ENCODE measurements around the gene KNDC1.
"Not testable (repeated sequence)": the region's sequence is repeated elsewhere in the genome, so short reads cannot be mapped to it uniquely, and the experiment has no call there.

KNDC1 gene

DNA sequence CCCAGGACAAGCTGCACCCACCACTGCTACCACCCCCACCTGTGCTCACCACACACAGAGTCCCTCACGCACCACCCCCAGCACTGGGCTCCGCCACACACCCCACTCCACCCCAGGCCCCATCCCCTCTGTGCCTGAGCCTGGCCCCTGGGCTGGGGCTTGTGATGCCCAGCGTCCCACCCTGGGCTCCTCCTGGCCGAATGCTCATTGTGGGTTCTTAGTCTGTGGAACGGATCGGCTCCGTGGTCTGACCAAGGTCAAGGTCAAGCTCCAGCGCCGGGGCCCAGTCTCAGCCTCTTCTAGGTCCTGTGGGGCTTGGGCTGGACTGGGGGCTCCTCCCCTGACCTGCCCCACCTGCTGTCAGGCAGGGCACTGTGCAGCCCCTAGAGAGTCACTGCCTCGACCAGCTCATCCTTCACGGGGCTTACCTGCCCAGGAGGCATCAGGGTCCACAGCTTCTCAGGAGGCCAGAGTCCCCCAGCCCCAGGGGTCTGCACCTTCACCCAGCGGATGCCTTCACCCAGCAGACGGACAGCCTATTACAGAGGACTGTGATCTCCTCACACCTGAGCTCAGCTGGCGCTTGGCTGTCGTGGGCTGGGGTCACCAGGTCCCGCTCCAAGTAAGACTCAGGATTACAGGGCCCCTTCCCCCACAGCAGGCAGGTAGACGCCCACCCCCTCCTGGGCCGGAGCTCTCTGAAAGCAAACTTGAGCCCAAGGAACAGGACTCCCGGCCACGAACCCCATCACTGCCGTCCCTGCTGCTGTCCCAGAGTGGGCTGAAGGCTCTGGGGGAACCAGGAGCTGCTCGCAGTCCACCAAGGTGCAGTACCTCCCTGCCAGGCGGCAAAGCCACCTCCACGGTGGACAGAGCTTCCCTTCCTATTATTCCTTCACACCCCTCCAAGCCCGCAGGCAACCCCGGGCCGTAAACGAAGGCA is 54.7 kb downstream of the KNDC1 start:
- H3K27me3 ChIP-seq (ENCODE audit: control insufficient read depth in 1 of 2, insufficient read depth in 2 of 2, low read length in 2 of 2): no peaks in the 10 kb centered on the region
- no peaks in the 10 kb centered on the region for H3K9me3 ChIP-seq (ENCODE audit: control insufficient read depth in 1 of 2, low read length in 2 of 2)
- no peak overlapping the region for H3K4me3 ChIP-seq (ENCODE audit: low read depth in 1 of 2, low read length in 2 of 2)
- H3K36me3 ChIP-seq (ENCODE audit: control insufficient read depth in 1 of 2, insufficient read depth in 2 of 2, low read length in 2 of 2): no peaks in the 10 kb centered on the region
- no peak overlapping the region for H3K27ac ChIP-seq (ENCODE audit: low read depth, low read length)
- no peaks in the 10 kb centered on the region for H3K4me1 ChIP-seq (ENCODE audit: control insufficient read depth in 1 of 2, insufficient read depth in 2 of 2, low read length in 2 of 2)
- H3K9ac ChIP-seq (ENCODE audit: low read depth in 1 of 2, low read length in 2 of 2): no peak overlapping the region

DNA sequence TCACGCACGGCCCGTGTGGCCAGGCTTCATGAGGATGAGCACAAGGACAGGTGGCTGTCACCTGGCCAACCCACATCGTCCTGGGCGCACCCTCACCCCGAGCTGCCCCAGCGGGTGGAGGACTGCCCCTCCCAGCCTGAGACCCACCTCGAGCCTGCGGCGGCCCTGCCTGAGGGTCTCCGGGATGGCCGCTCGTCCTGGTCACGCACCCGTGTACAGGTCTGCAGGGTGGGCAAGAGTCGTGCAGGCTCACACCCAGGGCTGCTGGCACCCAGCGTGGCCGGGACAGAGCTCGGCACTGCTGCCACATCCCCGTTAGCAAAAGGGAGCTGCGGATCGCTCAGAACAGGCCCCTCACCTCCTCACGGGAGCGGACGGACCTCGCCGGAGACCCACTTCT is 55.6 kb downstream of the KNDC1 start:
- H3K9me3 ChIP-seq (ENCODE audit: control insufficient read depth in 1 of 2, low read length in 2 of 2): no peaks in the 10 kb centered on the region
- no peaks in the 10 kb centered on the region for H3K36me3 ChIP-seq (ENCODE audit: control insufficient read depth in 1 of 2, insufficient read depth in 2 of 2, low read length in 2 of 2)
- H3K27me3 ChIP-seq (ENCODE audit: control insufficient read depth in 1 of 2, insufficient read depth in 2 of 2, low read length in 2 of 2): no peaks in the 10 kb centered on the region
- H3K9ac ChIP-seq (ENCODE audit: low read depth in 1 of 2, low read length in 2 of 2): no peak overlapping the region
- H3K27ac ChIP-seq (ENCODE audit: low read depth, low read length): no peak overlapping the region
- no peaks in the 10 kb centered on the region for H3K4me1 ChIP-seq (ENCODE audit: control insufficient read depth in 1 of 2, insufficient read depth in 2 of 2, low read length in 2 of 2)
- H3K4me3 ChIP-seq (ENCODE audit: low read depth in 1 of 2, low read length in 2 of 2): no peak overlapping the region

- Histone ChIP-seq H3K4me1 (ENCODE audit: control insufficient read depth in 1 of 2, insufficient read depth in 2 of 2, low read length in 2 of 2) (no peaks in the 10 kb centered on the region), H3K9ac (ENCODE audit: low read depth in 1 of 2, low read length in 2 of 2) (no peak overlapping the region), H3K27ac (ENCODE audit: low read depth, low read length) (no peak overlapping the region), H3K36me3 (ENCODE audit: control insufficient read depth in 1 of 2, insufficient read depth in 2 of 2, low read length in 2 of 2) (no peaks in the 10 kb centered on the region), H3K27me3 (ENCODE audit: control insufficient read depth in 1 of 2, insufficient read depth in 2 of 2, low read length in 2 of 2) (peaks cover 0 to 4% of the 10 kb centered on the region in 2 donors), H3K4me3 (ENCODE audit: low read depth in 1 of 2, low read length in 2 of 2) (no peak overlapping the region), H3K9me3 (ENCODE audit: control insufficient read depth in 1 of 2, low read length in 2 of 2) (no peaks in the 10 kb centered on the region)
These were observed 56.8 kb downstream of the KNDC1 start for GRCh38 chr10:133216776-133217175.

GRCh38 chr10:133217800-133218589 is 58.0 kb downstream of the KNDC1 start:
- Histone ChIP-seq H3K4me3 (ENCODE audit: low read depth in 1 of 2, low read length in 2 of 2) (no peak overlapping the region), H3K27ac (ENCODE audit: low read depth, low read length) (no peak overlapping the region), H3K9me3 (ENCODE audit: control insufficient read depth in 1 of 2, low read length in 2 of 2) (no peaks in the 10 kb centered on the region), H3K27me3 (ENCODE audit: control insufficient read depth in 1 of 2, insufficient read depth in 2 of 2, low read length in 2 of 2) (peaks cover 0 to 4% of the 10 kb centered on the region in 2 donors), H3K4me1 (ENCODE audit: control insufficient read depth in 1 of 2, insufficient read depth in 2 of 2, low read length in 2 of 2) (no peaks in the 10 kb centered on the region), H3K9ac (ENCODE audit: low read depth in 1 of 2, low read length in 2 of 2) (no peak overlapping the region), H3K36me3 (ENCODE audit: control insufficient read depth in 1 of 2, insufficient read depth in 2 of 2, low read length in 2 of 2) (no peaks in the 10 kb centered on the region)

DNA sequence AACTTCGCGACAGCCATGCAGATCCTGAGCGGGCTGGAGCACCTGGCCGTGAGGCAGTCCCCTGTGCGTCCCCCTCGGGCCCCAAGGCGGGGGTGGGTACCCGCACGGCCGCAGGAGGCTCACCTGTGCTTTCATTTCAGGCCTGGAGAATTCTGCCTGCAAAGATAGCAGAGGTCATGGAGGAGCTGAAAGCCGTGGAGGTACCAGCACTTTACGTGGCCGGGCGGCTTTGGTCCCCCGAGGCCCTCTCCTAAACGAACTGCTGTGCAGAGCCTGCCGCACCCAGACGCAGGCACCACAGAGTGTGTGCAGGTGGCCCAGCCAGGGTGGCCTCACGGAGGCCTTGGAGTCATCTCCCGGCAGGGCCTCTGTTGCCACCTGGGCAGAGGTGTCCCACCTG is 58.9 kb downstream of the KNDC1 start:
- H3K9ac ChIP-seq (ENCODE audit: low read depth in 1 of 2, low read length in 2 of 2): no peak overlapping the region
- no peaks in the 10 kb centered on the region for H3K4me1 ChIP-seq (ENCODE audit: control insufficient read depth in 1 of 2, insufficient read depth in 2 of 2, low read length in 2 of 2)
- H3K36me3 ChIP-seq (ENCODE audit: control insufficient read depth in 1 of 2, insufficient read depth in 2 of 2, low read length in 2 of 2): no peaks in the 10 kb centered on the region
- peaks cover 0 to 4% of the 10 kb centered on the region in 2 donors for H3K27me3 ChIP-seq (ENCODE audit: control insufficient read depth in 1 of 2, insufficient read depth in 2 of 2, low read length in 2 of 2)
- no peak overlapping the region for H3K4me3 ChIP-seq (ENCODE audit: low read depth in 1 of 2, low read length in 2 of 2)
- no peak overlapping the region for H3K27ac ChIP-seq (ENCODE audit: low read depth, low read length)
- H3K9me3 ChIP-seq (ENCODE audit: control insufficient read depth in 1 of 2, low read length in 2 of 2): no peaks in the 10 kb centered on the region

GRCh38 chr10:133219782-133220181 is 59.8 kb downstream of the KNDC1 start:
- Histone ChIP-seq H3K4me3 (ENCODE audit: low read depth in 1 of 2, low read length in 2 of 2) (no peak overlapping the region), H3K27me3 (ENCODE audit: control insufficient read depth in 1 of 2, insufficient read depth in 2 of 2, low read length in 2 of 2) (peaks cover 0 to 4% of the 10 kb centered on the region in 2 donors), H3K36me3 (ENCODE audit: control insufficient read depth in 1 of 2, insufficient read depth in 2 of 2, low read length in 2 of 2) (no peaks in the 10 kb centered on the region), H3K9me3 (ENCODE audit: control insufficient read depth in 1 of 2, low read length in 2 of 2) (no peaks in the 10 kb centered on the region), H3K27ac (ENCODE audit: low read depth, low read length) (no peak overlapping the region), H3K9ac (ENCODE audit: low read depth in 1 of 2, low read length in 2 of 2) (no peak overlapping the region), H3K4me1 (ENCODE audit: control insufficient read depth in 1 of 2, insufficient read depth in 2 of 2, low read length in 2 of 2) (no peaks in the 10 kb centered on the region)

DNA sequence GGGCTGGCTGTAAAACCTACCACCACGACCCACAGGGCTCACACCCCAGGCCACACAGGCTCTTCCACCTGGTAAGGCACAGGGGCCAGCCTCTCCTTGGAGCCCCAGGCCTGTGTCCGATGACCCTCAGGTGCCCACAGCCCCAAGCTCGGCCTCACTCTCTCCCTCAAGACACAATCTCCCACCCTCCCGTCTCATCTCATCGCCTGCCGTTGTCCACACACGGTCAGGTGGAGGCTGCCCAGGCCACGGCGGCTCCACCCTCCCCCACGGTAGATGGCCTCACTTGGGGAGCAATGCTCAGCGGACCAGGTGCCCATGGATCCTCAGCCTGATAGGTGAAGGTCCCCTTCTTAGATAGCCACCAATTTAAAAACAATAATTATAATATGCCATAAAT is 61.3 kb downstream of the KNDC1 start:
- Histone ChIP-seq H3K4me1 (ENCODE audit: control insufficient read depth in 1 of 2, insufficient read depth in 2 of 2, low read length in 2 of 2) (no peaks in the 10 kb centered on the region), H3K27me3 (ENCODE audit: control insufficient read depth in 1 of 2, insufficient read depth in 2 of 2, low read length in 2 of 2) (peaks cover 0 to 4% of the 10 kb centered on the region in 2 donors), H3K36me3 (ENCODE audit: control insufficient read depth in 1 of 2, insufficient read depth in 2 of 2, low read length in 2 of 2) (no peaks in the 10 kb centered on the region), H3K9me3 (ENCODE audit: control insufficient read depth in 1 of 2, low read length in 2 of 2) (no peaks in the 10 kb centered on the region), H3K4me3 (ENCODE audit: low read depth in 1 of 2, low read length in 2 of 2) (no peak overlapping the region), H3K9ac (ENCODE audit: low read depth in 1 of 2, low read length in 2 of 2) (no peak overlapping the region), H3K27ac (ENCODE audit: low read depth, low read length) (no peak overlapping the region)

DNA sequence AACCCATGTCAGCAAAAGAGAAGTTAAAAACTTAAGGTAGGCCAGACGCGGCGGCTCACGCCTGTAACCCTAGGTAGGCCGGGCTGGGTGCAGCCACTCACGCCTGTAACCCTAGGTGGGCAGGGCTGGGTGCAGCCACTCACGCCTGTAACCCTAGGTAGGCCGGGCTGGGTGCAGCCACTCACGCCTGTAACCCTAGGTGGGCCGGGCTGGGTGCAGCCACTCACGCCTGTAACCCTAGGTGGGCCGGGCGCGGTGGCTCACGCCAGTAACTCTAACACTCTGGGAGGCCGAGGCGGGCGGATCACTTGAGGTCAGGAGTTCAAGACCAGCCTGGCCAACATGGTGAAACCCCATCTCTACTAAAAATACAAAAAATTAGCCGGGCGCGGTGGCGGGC is 61.7 kb downstream of the KNDC1 start:
- H3K36me3 ChIP-seq (ENCODE audit: control insufficient read depth in 1 of 2, insufficient read depth in 2 of 2, low read length in 2 of 2); H3K4me1 ChIP-seq (ENCODE audit: control insufficient read depth in 1 of 2, insufficient read depth in 2 of 2, low read length in 2 of 2); H3K4me3 ChIP-seq (ENCODE audit: low read depth in 1 of 2, low read length in 2 of 2); H3K27me3 ChIP-seq (ENCODE audit: control insufficient read depth in 1 of 2, insufficient read depth in 2 of 2, low read length in 2 of 2); H3K9me3 ChIP-seq (ENCODE audit: control insufficient read depth in 1 of 2, low read length in 2 of 2); H3K27ac ChIP-seq (ENCODE audit: low read depth, low read length); H3K9ac ChIP-seq (ENCODE audit: low read depth in 1 of 2, low read length in 2 of 2): not testable (repeated sequence)

DNA sequence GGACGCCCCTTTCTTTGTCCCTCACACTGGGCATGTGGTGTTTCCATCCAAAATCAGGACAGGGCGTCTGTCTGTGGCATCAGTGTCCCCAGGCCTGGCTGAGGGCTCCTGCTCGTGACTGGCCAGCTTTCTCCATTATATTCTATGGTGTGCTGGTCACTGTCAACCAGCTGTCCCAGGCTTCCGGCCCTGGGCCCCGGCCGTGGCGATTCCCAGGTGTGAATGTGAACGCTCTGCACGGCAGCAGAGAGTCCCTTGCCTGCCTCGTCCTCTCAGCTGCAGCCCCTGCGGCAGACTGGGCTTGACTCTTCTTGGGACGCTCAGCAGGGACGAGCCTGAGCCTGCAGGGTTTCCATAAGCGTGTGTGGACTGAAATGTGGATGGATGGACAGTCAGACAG is 64.1 kb downstream of the KNDC1 start:
- H3K27me3 ChIP-seq (ENCODE audit: control insufficient read depth in 1 of 2, insufficient read depth in 2 of 2, low read length in 2 of 2): peaks cover 7 to 21% of the 10 kb centered on the region in 2 donors
- no peaks in the 10 kb centered on the region for H3K4me1 ChIP-seq (ENCODE audit: control insufficient read depth in 1 of 2, insufficient read depth in 2 of 2, low read length in 2 of 2)
- no peaks in the 10 kb centered on the region for H3K9me3 ChIP-seq (ENCODE audit: control insufficient read depth in 1 of 2, low read length in 2 of 2)
- H3K4me3 ChIP-seq (ENCODE audit: low read depth in 1 of 2, low read length in 2 of 2): no peak overlapping the region
- no peak overlapping the region for H3K27ac ChIP-seq (ENCODE audit: low read depth, low read length)
- H3K36me3 ChIP-seq (ENCODE audit: control insufficient read depth in 1 of 2, insufficient read depth in 2 of 2, low read length in 2 of 2): no peaks in the 10 kb centered on the region
- H3K9ac ChIP-seq (ENCODE audit: low read depth in 1 of 2, low read length in 2 of 2): no peak overlapping the region

GRCh38 chr10:133224756-133225372 is 64.8 kb downstream of the KNDC1 start:
- no peaks in the 10 kb centered on the region for H3K36me3 ChIP-seq (ENCODE audit: control insufficient read depth in 1 of 2, insufficient read depth in 2 of 2, low read length in 2 of 2)
- H3K4me1 ChIP-seq (ENCODE audit: control insufficient read depth in 1 of 2, insufficient read depth in 2 of 2, low read length in 2 of 2): no peaks in the 10 kb centered on the region
- H3K9ac ChIP-seq (ENCODE audit: low read depth in 1 of 2, low read length in 2 of 2): no peak overlapping the region
- no peak overlapping the region for H3K27ac ChIP-seq (ENCODE audit: low read depth, low read length)
- H3K27me3 ChIP-seq (ENCODE audit: control insufficient read depth in 1 of 2, insufficient read depth in 2 of 2, low read length in 2 of 2): peaks cover 11 to 26% of the 10 kb centered on the region in 2 donors
- no peaks in the 10 kb centered on the region for H3K9me3 ChIP-seq (ENCODE audit: control insufficient read depth in 1 of 2, low read length in 2 of 2)
- H3K4me3 ChIP-seq (ENCODE audit: low read depth in 1 of 2, low read length in 2 of 2): no peak overlapping the region
